GM23338 (cell line): ENCODE measurements around the gene METTL14. TPM values are rescaled to one million over a fixed set of nuclear protein-coding genes. Genes with fewer than 3 reads are reported as not detected.
"Not testable (repeated sequence)": the region's sequence is repeated elsewhere in the genome, so short reads cannot be mapped to it uniquely, and the experiment has no call there.

ENCODE experiments used
- ATAC-seq: fragments of 200-7000 bp; cut with Tn5 transposase; 3 replicates; pipeline ENCODE4 v1.9.1; 2020
- DNase-seq: peaks from one replicate; pipeline ENCODE4 v3.0.0-alpha.2; 2015; ENCODE audit warnings: low spot score
- H2AFZ ChIP-seq: fragments of 200-600 bp; sonication (generic); 2 replicates; pipeline ENCODE4 v1.8.0; 2016; ENCODE audit warnings: antibody characterized with exemption, mild to moderate bottlenecking, moderate library complexity
- H3F3A ChIP-seq: fragments of 200-600 bp; sonication (generic); replicated peaks from 2 replicates; pipeline ENCODE4 v1.8.0; 2017; ENCODE audit warnings: antibody characterized with exemption, mixed run types, low read depth
- H3K27ac ChIP-seq: fragments of 200-600 bp; sonication (generic); 2 replicates; pipeline ENCODE4 v1.6.1; 2016; ENCODE audit warnings: low read depth
- H3K27me3 ChIP-seq: fragments of 200-600 bp; sonication (generic); 2 replicates; pipeline ENCODE4 v1.8.0; 2016; ENCODE audit warnings: mild to moderate bottlenecking, mixed run types, moderate library complexity; ENCODE audit not compliant: insufficient read depth
- H3K36me3 ChIP-seq: fragments of 200-600 bp; sonication (generic); 2 replicates; pipeline ENCODE4 v1.8.0; 2016; ENCODE audit warnings: mild to moderate bottlenecking; ENCODE audit not compliant: insufficient read depth
- H3K4me1 ChIP-seq: fragments of 200-600 bp; sonication (generic); 2 replicates; pipeline ENCODE4 v1.8.0; 2016; ENCODE audit warnings: mild to moderate bottlenecking, moderate library complexity; ENCODE audit not compliant: insufficient read depth
- H3K4me2 ChIP-seq: fragments of 200-600 bp; sonication (generic); 2 replicates; pipeline ENCODE4 v1.7.1; 2017; ENCODE audit warnings: mixed run types
- H3K4me3 ChIP-seq: fragments of 200-600 bp; sonication (generic); 2 replicates; pipeline ENCODE4 v1.6.1; 2016; ENCODE audit warnings: mixed run types
- H3K79me2 ChIP-seq: fragments of 200-600 bp; sonication (generic); replicated peaks from 2 replicates; pipeline ENCODE4 v1.8.0; 2017; ENCODE audit warnings: mild to moderate bottlenecking; ENCODE audit not compliant: insufficient read depth
- H3K9me2 ChIP-seq: fragments of 200-600 bp; sonication (generic); 2 replicates; pipeline ENCODE4 v1.8.0; 2017; ENCODE audit not compliant: insufficient read depth
- H4K20me1 ChIP-seq: fragments of 200-600 bp; sonication (generic); replicated peaks from 2 replicates; pipeline ENCODE4 v1.8.0; 2017; ENCODE audit warnings: mild to moderate bottlenecking; ENCODE audit not compliant: insufficient read depth
- H3K27ac Mint-ChIP-seq: 2 replicates; pipeline ENCODE4 v1.8.0; 2020; ENCODE audit warnings: inconsistent platforms, mild to moderate bottlenecking, moderate library complexity, mixed read lengths
- H3K27me3 Mint-ChIP-seq: 3 replicates; pipeline ENCODE4 v1.8.0; 2022; ENCODE audit warnings: low read depth, mild to moderate bottlenecking, moderate library complexity, mixed read lengths, inconsistent platforms; ENCODE audit not compliant: insufficient read depth, poor library complexity
- H3K36me3 Mint-ChIP-seq: 3 replicates; pipeline ENCODE4 v1.8.0; 2021; ENCODE audit warnings: low read depth, mild to moderate bottlenecking, inconsistent platforms, moderate library complexity, mixed read lengths
- H3K4me1 Mint-ChIP-seq: 3 replicates; pipeline ENCODE4 v1.8.0; 2020; ENCODE audit warnings: mild to moderate bottlenecking, inconsistent platforms, mixed read lengths
- H3K4me3 Mint-ChIP-seq: 3 replicates; pipeline ENCODE4 v1.8.0; 2021; ENCODE audit warnings: moderate library complexity, mild to moderate bottlenecking, inconsistent platforms, mixed read lengths
- H3K9me3 Mint-ChIP-seq: 3 replicates; pipeline ENCODE4 v1.8.0; 2020; ENCODE audit warnings: moderate library complexity, mild to moderate bottlenecking, inconsistent platforms, mixed read lengths
- CREB1 ChIP-seq: fragments of 250-450 bp; sonication (Bioruptor Pico); IDR thresholded peaks from 2 replicates; pipeline ENCODE4 v1.5.0; 2020; ENCODE audit warnings: low read depth, mild to moderate bottlenecking, moderate library complexity
- CTCF ChIP-seq, 2 experiments: fragments of 200-600 bp in 1 of 2; sonication (generic) in 1 of 2; conservative IDR thresholded peaks; 2 replicates each; pipeline versions ENCODE4 v1.5.1 to v1.6.1; 2016 to 2017; ENCODE audit warnings: antibody characterized with exemption in 2 of 2, low read depth in 2 of 2, mild to moderate bottlenecking in 2 of 2, moderate library complexity in 1 of 2
- ETS1 ChIP-seq: IDR thresholded peaks from 2 replicates; pipeline ENCODE4 v1.6.1; 2016; ENCODE audit warnings: antibody characterized with exemption
- JUNB ChIP-seq: IDR thresholded peaks from one replicate; pipeline ENCODE4 v1.6.1; 2016; ENCODE audit warnings: antibody characterized with exemption; ENCODE audit not compliant: unreplicated experiment
- NANOG ChIP-seq: IDR thresholded peaks from 2 replicates; pipeline ENCODE4 v1.6.1; 2016; ENCODE audit warnings: antibody characterized with exemption, borderline replicate concordance
- POLR2AphosphoS5 ChIP-seq: IDR thresholded peaks from 2 replicates; pipeline ENCODE4 v1.6.1; 2016; ENCODE audit warnings: antibody characterized with exemption, low read depth
- STAT1 ChIP-seq: IDR thresholded peaks from one replicate; pipeline ENCODE4 v1.6.1; 2016; ENCODE audit warnings: antibody characterized with exemption; ENCODE audit not compliant: unreplicated experiment
- ZNF114 ChIP-seq: fragments of 250-450 bp; sonication (Bioruptor Pico); IDR thresholded peaks from 2 replicates; pipeline ENCODE4 v1.5.0; 2020; ENCODE audit warnings: mild to moderate bottlenecking, moderate library complexity
- ZNF331 ChIP-seq: fragments of 250-450 bp; sonication (Bioruptor Pico); IDR thresholded peaks from 2 replicates; pipeline ENCODE4 v1.5.0; 2020; ENCODE audit warnings: low read depth, mild to moderate bottlenecking, moderate library complexity
- long read RNA-seq: library from polyadenylated mRNA; unstranded; transcript quantifications from one replicate; pipeline ENCODE4 v2.0.0, GENCODE V29; 2020; ENCODE audit not compliant: unreplicated experiment
- polyA plus RNA-seq: library from polyadenylated mRNA; unstranded; fragments of >200 nt; fragmentation: Nextera tagmentation; extraction: Ambion mirVana; gene quantifications from 2 replicates; pipeline ENCODE4 v1.2.1, GENCODE V29; 2016
- total RNA-seq: library from RNA; depleted of rRNA; stranded (reverse); fragments of >200 nt; shearing (Covaris generic); gene quantifications from 2 replicates; pipeline ENCODE4 v1.2.3, GENCODE V29; 2014; rRNA removed

The METTL14 gene
- total RNA-seq: 39.3 and 45.2 TPM in 2 replicates
- 48.7 and 56.8 TPM in 2 replicates for polyA plus RNA-seq
- long read RNA-seq, full-length matches to known transcripts: 9 of 16 reads
- long read RNA-seq, partial matches to known transcripts: 2 of 16 reads
- long read RNA-seq, other reads (novel, unspliced or antisense): 5 of 16 reads

- peak within 1 kb of the TSS; percentile 100 for H3K4me3 Mint-ChIP-seq
- no peaks in the 10 kb centered on the region for H3K9me3 Mint-ChIP-seq
- H3K79me2 ChIP-seq: peaks cover 30% of the 10 kb centered on the region
- no peaks in the 10 kb centered on the region for H3K27me3 ChIP-seq
- ATAC-seq (peak; percentile 96), DNase-seq (peak; percentile 99)
- no peaks in the 10 kb centered on the region; the same call in 1 of the 2 replicates for H3K9me2 ChIP-seq
- H3F3A ChIP-seq: no peaks in the 10 kb centered on the region
- peaks cover 1% of the 10 kb centered on the region for H3K27me3 Mint-ChIP-seq
- H3K4me1 ChIP-seq: peaks cover 7% of the 10 kb centered on the region
- peak within 1 kb of the TSS; percentile 79 for H3K4me2 ChIP-seq
- peak within 1 kb of the TSS; percentile 82 for H2AFZ ChIP-seq
- TF ChIP-seq ETS1: peak; percentile 74; the same call in 1 of the 2 replicates
- TF ChIP-seq POLR2AphosphoS5: peak; percentile 73; the same call in 1 of the 2 replicates
- TF ChIP-seq CREB1 (CRISPR knock-in tag): peak; percentile 94
- TF ChIP-seq ZNF114 (CRISPR knock-in tag): no peak
- no peak for TF ChIP-seq NANOG
- peak; percentile 36 for TF ChIP-seq JUNB
- TF ChIP-seq ZNF331 (CRISPR knock-in tag): no peak
- TF ChIP-seq STAT1: no peak
- H3K27ac ChIP-seq: peak within 1 kb of the TSS; percentile 64; the same call in 1 of the 2 replicates
- H3K36me3 Mint-ChIP-seq: peaks cover 17% of the 10 kb centered on the region
- H4K20me1 ChIP-seq: peaks cover 13% of the 10 kb centered on the region; the same call in 1 of the 2 replicates
- H3K27ac Mint-ChIP-seq: peak within 1 kb of the TSS; percentile 97
- peaks cover 14% of the 10 kb centered on the region for H3K36me3 ChIP-seq
- H3K4me1 Mint-ChIP-seq: peaks cover 17% of the 10 kb centered on the region
- peak within 1 kb of the TSS; percentile 88 for H3K4me3 ChIP-seq
Observed at GRCh38 chr4:118684873-118685811, at the start of gene METTL14. METTL14 (plus strand) TSS chr4:118685392; CDS start chr4:118685535, 143 bp downstream.

- not testable (repeated sequence) for H3K4me3 Mint-ChIP-seq, H3F3A ChIP-seq, H3K27me3 ChIP-seq, H3K4me1 ChIP-seq, ATAC-seq, H3K9me2 ChIP-seq, H3K4me2 ChIP-seq, H3K27ac Mint-ChIP-seq, H3K9me3 Mint-ChIP-seq, H3K4me3 ChIP-seq, DNase-seq, H2AFZ ChIP-seq, H3K79me2 ChIP-seq, H4K20me1 ChIP-seq, H3K27ac ChIP-seq, H3K4me1 Mint-ChIP-seq, H3K36me3 ChIP-seq, H3K27me3 Mint-ChIP-seq
- peaks cover 16% of the 10 kb centered on the region for H3K36me3 Mint-ChIP-seq
Observed at GRCh38 chr4:118636126-118636525, 49.1 kb upstream of the METTL14 start.

- H3F3A ChIP-seq, H2AFZ ChIP-seq, H4K20me1 ChIP-seq, H3K79me2 ChIP-seq, H3K27ac ChIP-seq, H3K4me3 ChIP-seq, H3K4me2 ChIP-seq, H3K9me3 Mint-ChIP-seq, H3K9me2 ChIP-seq, H3K27me3 Mint-ChIP-seq, H3K4me3 Mint-ChIP-seq, H3K36me3 Mint-ChIP-seq, H3K36me3 ChIP-seq, H3K27me3 ChIP-seq, H3K4me1 ChIP-seq, ATAC-seq, H3K4me1 Mint-ChIP-seq, H3K27ac Mint-ChIP-seq: not testable (repeated sequence)
- DNase-seq: peak; percentile 39
- TF ChIP-seq CTCF (conservative IDR thresholded peaks at IDR 0.05; ENCODE audit: low read depth in 2 of 2): peak; percentile 60 to 63
Observed at GRCh38 chr4:118664665-118665064, 20.5 kb upstream of the METTL14 start.
